ENCODE measurements around the gene CCDC9.

The CCDC9 gene

GRCh38 chr19:47310819-47311218 is 54.5 kb downstream of the CCDC9 start:
- DNase-seq (ENCODE audit: insufficient read length) = no peak

GRCh38 chr19:47312366-47313006 is 56.2 kb downstream of the CCDC9 start:
- DNase-seq (ENCODE audit: insufficient read length) (no peak), FAIRE-seq (no peak)
- TF ChIP-seq POLR2AphosphoS5 (IDR thresholded peaks at IDR 0.05; ENCODE audit: low read depth, low read length) = no peak
- no peak for TF ChIP-seq POLR2A (IDR thresholded peaks at IDR 0.05; ENCODE audit: low read depth, low read length)
- TF ChIP-seq TAF1 (IDR thresholded peaks at IDR 0.05; ENCODE audit: borderline replicate concordance, low read depth, low read length) = no peak

More at GRCh38 chr19:47310819-47311218, 54.5 kb downstream of the CCDC9 start:
- TF ChIP-seq TAF1 (IDR thresholded peaks at IDR 0.05; ENCODE audit: borderline replicate concordance, low read depth, low read length) (no peak), POLR2AphosphoS5 (IDR thresholded peaks at IDR 0.05; ENCODE audit: low read depth, low read length) (no peak), POLR2A (IDR thresholded peaks at IDR 0.05; ENCODE audit: low read depth, low read length) (no peak)
- FAIRE-seq = no peak

- DNase-seq (ENCODE audit: insufficient read length) (no peak), FAIRE-seq (no peak)
- TF ChIP-seq POLR2AphosphoS5 (IDR thresholded peaks at IDR 0.05; ENCODE audit: low read depth, low read length) (no peak), TAF1 (IDR thresholded peaks at IDR 0.05; ENCODE audit: borderline replicate concordance, low read depth, low read length) (no peak), POLR2A (IDR thresholded peaks at IDR 0.05; ENCODE audit: low read depth, low read length) (no peak)
These were observed 57.5 kb downstream of the CCDC9 start for GRCh38 chr19:47313754-47314295.

GRCh38 chr19:47315125-47315821 is 58.9 kb downstream of the CCDC9 start:
- FAIRE-seq (no peak), DNase-seq (ENCODE audit: insufficient read length) (no peak)
- no peak for TF ChIP-seq POLR2AphosphoS5 (IDR thresholded peaks at IDR 0.05; ENCODE audit: low read depth, low read length)
- no peak for TF ChIP-seq TAF1 (IDR thresholded peaks at IDR 0.05; ENCODE audit: borderline replicate concordance, low read depth, low read length)
- no peak for TF ChIP-seq POLR2A (IDR thresholded peaks at IDR 0.05; ENCODE audit: low read depth, low read length)

- no peak for FAIRE-seq
- TF ChIP-seq TAF1 (IDR thresholded peaks at IDR 0.05; ENCODE audit: borderline replicate concordance, low read depth, low read length) = no peak
- no peak for TF ChIP-seq POLR2A (IDR thresholded peaks at IDR 0.05; ENCODE audit: low read depth, low read length)
- no peak for DNase-seq (ENCODE audit: insufficient read length)
These were observed 60.2 kb downstream of the CCDC9 start for GRCh38 chr19:47316513-47316912.

- DNase-seq (ENCODE audit: insufficient read length) = no peak
- FAIRE-seq = no peak
- TF ChIP-seq TAF1 (IDR thresholded peaks at IDR 0.05; ENCODE audit: borderline replicate concordance, low read depth, low read length) (no peak), POLR2AphosphoS5 (IDR thresholded peaks at IDR 0.05; ENCODE audit: low read depth, low read length) (no peak), POLR2A (IDR thresholded peaks at IDR 0.05; ENCODE audit: low read depth, low read length) (no peak)
These were observed 63.9 kb downstream of the CCDC9 start for GRCh38 chr19:47319923-47320871.

All from GM12892 (cell line).